HepG2 (cell line): ENCODE data around the gene SERTAD3. TPM values are rescaled to one million over a fixed set of nuclear protein-coding genes. Genes with fewer than 3 reads are reported as not detected.

Experiments used
- CREB1 ChIP-seq, 2 experiments: fragments of 450-650 bp in 1 of 2; IDR thresholded peaks; 2 replicates each; pipeline ENCODE4 v1.6.1; 2016 to 2017; ENCODE audit warnings: control low read depth in 1 of 2, mild to moderate bottlenecking in 1 of 2, missing compliant biosample characterization in 1 of 2, missing genetic modification characterization in 1 of 2
- ERF ChIP-seq: IDR thresholded peaks from 2 replicates; pipeline ENCODE4 v1.6.1; 2018; ENCODE audit warnings: missing biosample characterization, missing genetic modification reagents
- FOXP4 ChIP-seq: sonication (generic); formaldehyde crosslinking; IDR thresholded peaks from 2 replicates; pipeline ENCODE4 v1.4.0; 2020; ENCODE audit warnings: missing genetic modification reagents
- GATAD1 ChIP-seq: IDR thresholded peaks from 2 replicates; pipeline ENCODE4 v1.6.1; 2016; ENCODE audit warnings: missing genetic modification reagents, missing compliant biosample characterization
- HHEX ChIP-seq: IDR thresholded peaks from 2 replicates; pipeline ENCODE4 v1.6.1; 2016; ENCODE audit warnings: control low read depth
- HIVEP1 ChIP-seq: sonication (generic); formaldehyde crosslinking; IDR thresholded peaks from 2 replicates; pipeline ENCODE4 v1.4.0; 2020; ENCODE audit warnings: mild to moderate bottlenecking, missing genetic modification reagents
- KLF15 ChIP-seq: sonication (generic); formaldehyde crosslinking; IDR thresholded peaks from 2 replicates; pipeline ENCODE4 v1.8.1; 2023; ENCODE audit warnings: borderline replicate concordance, mild to moderate bottlenecking, inconsistent platforms, missing genetic modification reagents, mixed read lengths
- MNT ChIP-seq: fragments of 450-650 bp; IDR thresholded peaks from 2 replicates; pipeline ENCODE4 v1.6.1; 2016
- MTF2 ChIP-seq: sonication (generic); formaldehyde crosslinking; IDR thresholded peaks from 2 replicates; pipeline ENCODE4 v1.5.0; 2020; ENCODE audit warnings: missing genetic modification reagents, borderline replicate concordance
- POGK ChIP-seq: sonication (generic); formaldehyde crosslinking; conservative IDR thresholded peaks from 2 replicates; pipeline ENCODE4 v1.8.0; 2022; ENCODE audit warnings: mild to moderate bottlenecking, moderate library complexity, missing genetic modification reagents
- TBX3 ChIP-seq: fragments of 450-650 bp; IDR thresholded peaks from 2 replicates; pipeline ENCODE4 v1.6.1; 2017; ENCODE audit warnings: antibody characterized with exemption, mild to moderate bottlenecking, inconsistent platforms, borderline replicate concordance
- USF2 ChIP-seq, 2 experiments: sonication (generic) in 1 of 2; formaldehyde crosslinking in 1 of 2; IDR thresholded peaks; 2 replicates each; pipeline versions ENCODE4 v1.5.1 to v1.6.1; 2011 to 2020; ENCODE audit warnings: borderline replicate concordance in 1 of 2, low read depth in 1 of 2, low read length in 1 of 2, mild to moderate bottlenecking in 1 of 2, missing genetic modification reagents in 1 of 2, moderate library complexity in 1 of 2
- ZNF616 ChIP-seq: sonication (generic); formaldehyde crosslinking; IDR thresholded peaks from 2 replicates; pipeline ENCODE4 v1.5.0; 2020; ENCODE audit warnings: low read depth, mild to moderate bottlenecking, missing genetic modification reagents
- ZNF674 ChIP-seq: sonication (generic); formaldehyde crosslinking; IDR thresholded peaks from 2 replicates; pipeline ENCODE4 v1.5.0; 2020; ENCODE audit warnings: low read depth, mild to moderate bottlenecking, missing genetic modification reagents
- ZNF776 ChIP-seq: sonication (generic); formaldehyde crosslinking; IDR thresholded peaks from 2 replicates; pipeline ENCODE4 v1.4.0; 2020; ENCODE audit warnings: mild to moderate bottlenecking, missing genetic modification reagents
- polyA plus RNA-seq, 8 experiments: library from polyadenylated mRNA; depleted of rRNA in 3 of 8; stranded (reverse) in 7 of 8; unstranded in 1 of 8; fragments of >200 nt; fragmentation: Illumina TruSeq in 4 of 8; extraction: Trizol in 4 of 8; gene quantifications; 2 replicates each; pipeline versions ENCODE4 v1.2.1 to v1.2.3, GENCODE V29; 2011 to 2016; ENCODE audit warnings: low read depth in 4 of 8, missing spikeins in 1 of 8, mixed read lengths in 1 of 8; ENCODE audit not compliant: insufficient read depth in 1 of 8
- total RNA-seq, 5 experiments: library from RNA; depleted of rRNA; stranded (reverse); fragments of >200 nt; fragmentation: Illumina TruSeq; extraction: Trizol; gene quantifications; 2 replicates each; pipeline ENCODE4 v1.2.3, GENCODE V29; 2016; ENCODE audit warnings: low read depth in 1 of 5

Gene SERTAD3
- total and polyA plus RNA-seq, 2 of the 13 experiments (the other 11 are each of a cell fraction or from before 2014, with no cell fraction given): 9.6 to 16.9 TPM

GRCh38 chr19:40466219-40466984, 22.3 kb upstream of the SERTAD3 start (continued):
- no peak for TF ChIP-seq FOXP4 (CRISPR knock-in tag)
- TF ChIP-seq ZNF616 (CRISPR knock-in tag): no peak
- peak; percentile 82 for TF ChIP-seq MNT
- TF ChIP-seq ERF (CRISPR knock-in tag): no peak
- TF ChIP-seq ZNF674: 0 out of 2 replicates have a peak, but pooled peaks have one; percentile 36
- TF ChIP-seq KLF15 (CRISPR knock-in tag): no peak
- 0 out of 2 replicates have a peak, but pooled peaks have one; percentile 16 for TF ChIP-seq USF2 (IDR thresholded peaks at IDR 0.05; ENCODE audit: low read depth, low read length)
- TF ChIP-seq USF2 (CRISPR knock-in tag; IDR thresholded peaks at IDR 0.05; ENCODE audit: borderline replicate concordance): no peak
- TF ChIP-seq POGK (CRISPR knock-in tag): no peak
- peak; percentile 60 for TF ChIP-seq TBX3
- TF ChIP-seq ZNF776 (CRISPR knock-in tag): 0 out of 2 replicates have a peak, but pooled peaks have one; percentile 16
- no peak for TF ChIP-seq HHEX (CRISPR knock-in tag)
- TF ChIP-seq CREB1 (IDR thresholded peaks at IDR 0.05): peak; percentile 46
- TF ChIP-seq CREB1 (CRISPR knock-in tag; IDR thresholded peaks at IDR 0.05): no peak
- TF ChIP-seq MTF2 (CRISPR knock-in tag): peak; percentile 64; the same call in 1 of the 2 replicates
- TF ChIP-seq GATAD1 (CRISPR knock-in tag): no peak
- TF ChIP-seq HIVEP1 (CRISPR knock-in tag): 0 out of 2 replicates have a peak, but pooled peaks have one; percentile 34
